Right atrium auricular region (tissue), 2 donors: Measurements from ENCODE around the gene ADGRL3. TPM values are rescaled to one million over a fixed set of nuclear protein-coding genes. Genes with fewer than 3 reads are reported as not detected.
"Not testable (repeated sequence)": the region's sequence is repeated elsewhere in the genome, so short reads cannot be mapped to it uniquely, and the experiment has no call there.

Source experiments
- DNase-seq: peaks from one replicate; pipeline ENCODE4 v3.0.0-alpha.2; 2019; ENCODE audit warnings: low spot score
- H3K27ac ChIP-seq, 2 donors: fragments of 200-600 bp; sonication (generic); 1 replicate in 1 of 2; 2 replicates in 1 of 2; pipeline ENCODE4 v1.5.1; 2016 to 2019
- H3K27me3 ChIP-seq, 2 donors: fragments of 200-600 bp; sonication (generic); one replicate each; pipeline versions ENCODE4 v1.5.1 to v1.6.0; 2017 to 2019
- H3K36me3 ChIP-seq: fragments of 200-600 bp; sonication (generic); one replicate; pipeline ENCODE4 v1.5.1; 2016
- H3K4me1 ChIP-seq, 2 donors: fragments of 200-600 bp; sonication (generic); one replicate each; pipeline versions ENCODE4 v1.5.1 to v1.6.0; 2017 to 2019
- H3K4me3 ChIP-seq, 2 donors: fragments of 200-600 bp; sonication (generic); 1 replicate in 1 of 2; 2 replicates in 1 of 2; pipeline ENCODE4 v1.5.1; 2017 to 2019; ENCODE audit warnings: mild to moderate bottlenecking in 1 of 2, moderate library complexity in 1 of 2
- H3K9me3 ChIP-seq, 2 donors: fragments of 200-600 bp; sonication (generic); one replicate each; pipeline ENCODE4 v1.5.1; 2019
- total RNA-seq, 2 donors: library from RNA; depleted of rRNA; stranded (reverse); fragments of >200 nt; gene quantifications; one replicate each; pipeline ENCODE4 v1.1.0, GENCODE V29; 2016
- TF ChIP-seq, protein P1 (sequence below), 2 donors: fragments of 200-600 bp; sonication (generic); IDR thresholded peaks; one replicate each; pipeline ENCODE4 v1.5.1; 2019; ENCODE audit warnings: antibody characterized with exemption in 2 of 2

The ADGRL3 gene
- total RNA-seq, 2 donors from 2014 or later: 0.86 to 1.9 TPM

GRCh38 chr4:61838072-61838471 lies 637.9 kb downstream of the ADGRL3 start:
- H3K9me3 ChIP-seq: no peaks in the 10 kb centered on the region
- no peaks in the 10 kb centered on the region for H3K4me1 ChIP-seq
- H3K36me3 ChIP-seq: no peaks in the 10 kb centered on the region
- no peak for DNase-seq
- TF ChIP-seq, protein P1, sequence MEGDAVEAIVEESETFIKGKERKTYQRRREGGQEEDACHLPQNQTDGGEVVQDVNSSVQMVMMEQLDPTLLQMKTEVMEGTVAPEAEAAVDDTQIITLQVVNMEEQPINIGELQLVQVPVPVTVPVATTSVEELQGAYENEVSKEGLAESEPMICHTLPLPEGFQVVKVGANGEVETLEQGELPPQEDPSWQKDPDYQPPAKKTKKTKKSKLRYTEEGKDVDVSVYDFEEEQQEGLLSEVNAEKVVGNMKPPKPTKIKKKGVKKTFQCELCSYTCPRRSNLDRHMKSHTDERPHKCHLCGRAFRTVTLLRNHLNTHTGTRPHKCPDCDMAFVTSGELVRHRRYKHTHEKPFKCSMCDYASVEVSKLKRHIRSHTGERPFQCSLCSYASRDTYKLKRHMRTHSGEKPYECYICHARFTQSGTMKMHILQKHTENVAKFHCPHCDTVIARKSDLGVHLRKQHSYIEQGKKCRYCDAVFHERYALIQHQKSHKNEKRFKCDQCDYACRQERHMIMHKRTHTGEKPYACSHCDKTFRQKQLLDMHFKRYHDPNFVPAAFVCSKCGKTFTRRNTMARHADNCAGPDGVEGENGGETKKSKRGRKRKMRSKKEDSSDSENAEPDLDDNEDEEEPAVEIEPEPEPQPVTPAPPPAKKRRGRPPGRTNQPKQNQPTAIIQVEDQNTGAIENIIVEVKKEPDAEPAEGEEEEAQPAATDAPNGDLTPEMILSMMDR (IDR thresholded peaks at IDR 0.05): no peak
- H3K4me3 ChIP-seq: no peak overlapping the region
- no peak overlapping the region for H3K27ac ChIP-seq
- H3K27me3 ChIP-seq: no peaks in the 10 kb centered on the region

GRCh38 chr4:61841714-61842113 lies 641.6 kb downstream of the ADGRL3 start:
- TF ChIP-seq, protein P1 (IDR thresholded peaks at IDR 0.05): no peak
- H3K4me3 ChIP-seq: no peak overlapping the region
- H3K9me3 ChIP-seq: no peaks in the 10 kb centered on the region
- no peaks in the 10 kb centered on the region for H3K27me3 ChIP-seq
- no peaks in the 10 kb centered on the region for H3K36me3 ChIP-seq
- H3K4me1 ChIP-seq: no peaks in the 10 kb centered on the region
- DNase-seq: no peak
- no peak overlapping the region for H3K27ac ChIP-seq

DNA sequence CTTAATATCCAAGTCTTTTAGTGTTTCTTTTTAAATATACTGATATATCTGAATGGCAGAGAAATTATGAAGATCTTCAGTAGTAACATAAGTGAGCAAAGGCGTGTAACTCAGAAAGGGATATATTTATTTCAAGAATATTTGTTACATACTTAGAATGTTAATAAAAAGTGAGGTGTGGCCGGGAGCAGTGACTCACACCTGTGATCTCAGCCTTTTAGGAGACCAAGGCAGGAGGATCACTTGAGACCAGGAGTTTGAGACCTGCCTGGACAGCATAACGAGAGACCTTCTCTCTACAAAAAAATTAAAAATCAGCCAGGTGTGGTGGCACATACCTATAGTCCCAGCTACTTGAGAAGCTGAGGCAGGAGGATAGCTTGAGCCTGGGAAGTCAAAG lies 651.0 kb downstream of the ADGRL3 start:
- TF ChIP-seq, protein P1 (IDR thresholded peaks at IDR 0.05): no peak
- Histone ChIP-seq H3K27me3 (no peaks in the 10 kb centered on the region), H3K4me3 (no peak overlapping the region), H3K36me3 (no peaks in the 10 kb centered on the region), H3K4me1 (no peaks in the 10 kb centered on the region), H3K9me3 (no peaks in the 10 kb centered on the region), H3K27ac (no peak overlapping the region)
- no peak for DNase-seq

DNA sequence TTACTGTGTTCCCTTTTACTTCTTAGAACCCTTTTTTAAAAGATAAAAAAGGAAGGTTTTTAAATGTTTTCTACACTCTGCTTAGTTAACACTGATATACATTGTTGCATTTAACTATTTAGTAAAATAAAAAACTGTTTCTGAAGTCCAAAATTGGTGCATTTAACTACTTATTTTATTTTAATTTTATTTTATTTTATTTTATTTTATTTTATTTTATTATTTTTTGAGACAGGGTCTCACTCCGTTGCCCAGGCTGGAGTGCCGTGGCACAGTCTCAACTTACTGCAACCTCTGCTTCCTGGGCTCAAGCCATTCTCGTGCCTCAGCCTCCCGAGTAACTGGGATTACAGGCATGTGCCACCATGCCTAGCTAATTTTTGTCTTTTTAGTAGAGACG lies 652.0 kb downstream of the ADGRL3 start:
- H3K27me3 ChIP-seq, H3K27ac ChIP-seq, H3K9me3 ChIP-seq, H3K4me1 ChIP-seq, H3K4me3 ChIP-seq, H3K36me3 ChIP-seq, DNase-seq: not testable (repeated sequence)

DNA sequence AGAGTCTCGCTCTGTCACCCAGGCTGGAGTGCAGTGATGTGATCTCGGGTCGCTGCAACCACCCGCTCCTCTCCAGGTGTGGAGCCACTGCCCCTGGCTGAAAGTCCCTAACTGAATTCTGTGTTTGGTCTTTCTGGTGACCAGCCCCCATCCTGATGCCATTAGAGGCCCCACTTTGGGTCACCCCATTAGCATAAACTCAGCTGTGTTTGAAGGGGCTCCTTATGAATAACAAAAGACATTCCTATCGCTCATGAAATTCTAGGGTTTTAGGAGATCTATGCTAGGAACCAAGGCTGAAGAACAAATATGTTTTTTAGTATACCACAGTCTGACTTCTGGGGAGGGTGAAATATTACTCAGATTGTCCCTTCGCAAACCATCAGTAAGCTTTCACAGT lies 652.9 kb downstream of the ADGRL3 start:
- H3K27me3 ChIP-seq: no peaks in the 10 kb centered on the region
- TF ChIP-seq, protein P1 (IDR thresholded peaks at IDR 0.05): no peak
- DNase-seq: no peak
- H3K36me3 ChIP-seq: no peaks in the 10 kb centered on the region
- no peak overlapping the region for H3K4me3 ChIP-seq
- H3K9me3 ChIP-seq: no peaks in the 10 kb centered on the region
- H3K4me1 ChIP-seq: no peaks in the 10 kb centered on the region
- H3K27ac ChIP-seq: no peak overlapping the region

GRCh38 chr4:61860376-61860775 lies 660.2 kb downstream of the ADGRL3 start:
- Histone ChIP-seq H3K27me3 (no peaks in the 10 kb centered on the region), H3K36me3 (no peaks in the 10 kb centered on the region), H3K4me3 (no peak overlapping the region), H3K4me1 (no peaks in the 10 kb centered on the region), H3K27ac (no peak overlapping the region), H3K9me3 (no peaks in the 10 kb centered on the region)
- TF ChIP-seq, protein P1 (IDR thresholded peaks at IDR 0.05): no peak
- DNase-seq: no peak
